Testis (tissue), 2 donors: ENCODE data around the gene ALOX5AP.

Experiments used
- POLR2A ChIP-seq: fragments of 450-650 bp; IDR thresholded peaks from one replicate; pipeline ENCODE4 v1.6.1; 2017; ENCODE audit warnings: antibody characterized with exemption, mild to moderate bottlenecking, moderate library complexity
- TF ChIP-seq, protein P1 (sequence below), 3 experiments: fragments of 450-650 bp in 2 of 3; fragments of 200-600 bp in 1 of 3; sonication (generic) in 1 of 3; IDR thresholded peaks; one replicate each; pipeline ENCODE4 v1.5.1; 2016 to 2019; ENCODE audit warnings: antibody characterized with exemption in 3 of 3, mild to moderate bottlenecking in 2 of 3, moderate library complexity in 1 of 3

DNA sequence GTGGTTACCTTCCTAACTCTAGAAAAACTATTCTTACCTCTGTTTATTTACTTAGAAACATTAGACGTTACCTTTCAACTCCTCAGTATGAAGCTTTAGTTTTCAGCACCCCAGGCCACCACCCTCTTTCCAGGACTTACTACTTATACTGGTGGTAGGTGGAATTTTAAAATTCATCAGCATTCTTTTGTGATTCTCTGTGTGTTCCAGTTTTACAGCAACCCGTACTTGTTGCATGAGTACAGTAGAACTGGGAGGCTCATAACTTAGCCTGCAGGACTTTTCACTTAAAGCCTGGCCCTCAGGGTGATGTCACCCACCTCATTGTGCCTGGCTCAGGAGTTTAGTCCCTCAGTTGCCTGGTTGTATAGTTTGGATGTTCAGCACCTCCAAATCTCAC is 49.4 kb upstream of the ALOX5AP start:
- TF ChIP-seq, protein P1, sequence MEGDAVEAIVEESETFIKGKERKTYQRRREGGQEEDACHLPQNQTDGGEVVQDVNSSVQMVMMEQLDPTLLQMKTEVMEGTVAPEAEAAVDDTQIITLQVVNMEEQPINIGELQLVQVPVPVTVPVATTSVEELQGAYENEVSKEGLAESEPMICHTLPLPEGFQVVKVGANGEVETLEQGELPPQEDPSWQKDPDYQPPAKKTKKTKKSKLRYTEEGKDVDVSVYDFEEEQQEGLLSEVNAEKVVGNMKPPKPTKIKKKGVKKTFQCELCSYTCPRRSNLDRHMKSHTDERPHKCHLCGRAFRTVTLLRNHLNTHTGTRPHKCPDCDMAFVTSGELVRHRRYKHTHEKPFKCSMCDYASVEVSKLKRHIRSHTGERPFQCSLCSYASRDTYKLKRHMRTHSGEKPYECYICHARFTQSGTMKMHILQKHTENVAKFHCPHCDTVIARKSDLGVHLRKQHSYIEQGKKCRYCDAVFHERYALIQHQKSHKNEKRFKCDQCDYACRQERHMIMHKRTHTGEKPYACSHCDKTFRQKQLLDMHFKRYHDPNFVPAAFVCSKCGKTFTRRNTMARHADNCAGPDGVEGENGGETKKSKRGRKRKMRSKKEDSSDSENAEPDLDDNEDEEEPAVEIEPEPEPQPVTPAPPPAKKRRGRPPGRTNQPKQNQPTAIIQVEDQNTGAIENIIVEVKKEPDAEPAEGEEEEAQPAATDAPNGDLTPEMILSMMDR (IDR thresholded peaks at IDR 0.05): no peak
- no peak for TF ChIP-seq POLR2A
